ELF-1 (cell line): ENCODE results near the gene NGEF.
"Not testable (repeated sequence)": the region's sequence is repeated elsewhere in the genome, so short reads cannot be mapped to it uniquely, and the experiment has no call there.

Experiments
- DNase-seq: peaks from one replicate; pipeline ENCODE4 v3.0.0-alpha.2; 2016; ENCODE audit warnings: low read depth, low spot score

Gene NGEF

DNA sequence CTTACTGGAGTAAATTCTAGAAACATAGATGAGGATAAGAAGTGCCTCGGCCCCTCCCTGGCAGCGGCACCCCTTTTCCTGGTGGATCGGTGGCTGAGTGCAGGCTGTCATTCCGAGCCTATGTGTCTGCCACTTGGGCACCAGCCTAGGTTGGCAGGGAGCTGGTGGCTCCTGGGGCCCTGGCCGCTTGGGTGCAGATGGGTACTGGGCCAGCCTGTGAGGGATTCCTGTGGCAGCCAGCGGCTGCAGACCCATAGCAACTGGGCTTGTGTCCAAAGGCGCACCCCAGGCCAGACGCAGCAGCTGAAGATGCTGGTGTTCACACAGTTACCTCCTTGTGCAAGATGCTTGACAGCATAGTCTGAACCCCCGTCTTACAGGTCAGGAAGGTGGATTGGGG is 140.2 kb downstream of the NGEF start:
- DNase-seq, result no peak

DNA sequence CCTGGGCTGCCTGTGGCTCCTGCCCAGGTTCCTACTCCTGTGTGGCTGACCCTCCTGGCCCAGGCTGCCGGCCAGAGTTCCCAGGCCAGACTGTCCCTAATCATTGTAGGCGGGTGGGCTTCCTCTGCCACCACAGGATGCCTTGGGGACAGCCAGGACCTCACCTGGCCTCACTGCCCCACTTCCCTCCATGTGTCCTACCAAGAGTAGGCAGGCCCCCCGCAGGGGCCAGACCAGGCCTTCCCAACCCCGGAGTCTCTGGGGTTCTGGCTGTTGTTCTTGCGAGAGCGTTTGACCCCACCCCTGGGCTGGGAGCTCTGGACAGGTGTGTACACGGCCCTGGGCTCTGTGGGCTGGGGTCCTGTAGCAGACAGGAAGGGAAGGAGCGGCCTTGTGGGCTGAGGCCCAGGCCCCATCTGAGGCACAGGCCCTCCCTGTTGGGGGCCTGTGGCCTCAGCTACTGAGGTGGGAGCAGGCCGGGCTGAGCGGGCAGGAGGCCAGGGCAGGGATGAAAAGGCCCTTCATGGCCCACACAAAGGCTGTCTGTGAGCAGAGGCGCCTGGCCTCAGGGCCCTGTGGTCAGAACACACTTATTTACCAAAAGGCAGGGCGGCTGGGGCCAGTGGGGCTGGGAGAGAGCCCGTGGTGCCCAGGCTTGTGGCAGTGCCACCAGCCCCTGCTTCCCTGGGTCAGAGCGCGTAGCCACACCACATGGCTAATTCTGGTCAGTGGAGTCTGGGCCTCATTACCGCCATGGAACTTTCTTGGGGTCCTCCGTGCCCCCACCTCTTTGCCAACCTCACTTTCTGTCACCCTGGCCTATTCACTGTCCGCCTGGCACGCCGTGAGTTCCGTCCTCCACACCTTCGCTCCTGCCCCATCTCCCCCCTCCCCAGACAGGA is 141.0 kb downstream of the NGEF start:
- no peak for DNase-seq

DNA sequence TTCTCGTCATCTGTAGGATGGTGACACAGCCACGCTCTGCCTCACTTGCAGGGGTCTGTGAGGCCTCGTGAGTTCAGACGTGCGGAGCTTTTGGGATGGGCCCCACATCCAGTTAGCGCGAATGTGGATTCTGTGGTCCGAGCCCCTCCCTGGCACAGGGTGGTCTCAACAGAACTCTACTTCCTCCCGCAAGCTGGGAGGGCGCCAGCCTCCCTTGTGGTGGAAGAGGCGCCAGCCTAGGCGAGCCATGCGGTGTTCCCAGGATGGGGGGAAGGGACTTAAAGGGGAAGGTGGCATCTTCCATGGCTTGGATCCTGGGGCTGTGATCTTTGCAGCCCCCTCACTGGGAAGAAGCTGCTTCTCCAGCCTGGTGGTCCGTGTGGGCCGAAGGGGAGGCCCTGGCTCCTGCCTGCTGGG is 141.6 kb downstream of the NGEF start:
- no peak for DNase-seq

DNA sequence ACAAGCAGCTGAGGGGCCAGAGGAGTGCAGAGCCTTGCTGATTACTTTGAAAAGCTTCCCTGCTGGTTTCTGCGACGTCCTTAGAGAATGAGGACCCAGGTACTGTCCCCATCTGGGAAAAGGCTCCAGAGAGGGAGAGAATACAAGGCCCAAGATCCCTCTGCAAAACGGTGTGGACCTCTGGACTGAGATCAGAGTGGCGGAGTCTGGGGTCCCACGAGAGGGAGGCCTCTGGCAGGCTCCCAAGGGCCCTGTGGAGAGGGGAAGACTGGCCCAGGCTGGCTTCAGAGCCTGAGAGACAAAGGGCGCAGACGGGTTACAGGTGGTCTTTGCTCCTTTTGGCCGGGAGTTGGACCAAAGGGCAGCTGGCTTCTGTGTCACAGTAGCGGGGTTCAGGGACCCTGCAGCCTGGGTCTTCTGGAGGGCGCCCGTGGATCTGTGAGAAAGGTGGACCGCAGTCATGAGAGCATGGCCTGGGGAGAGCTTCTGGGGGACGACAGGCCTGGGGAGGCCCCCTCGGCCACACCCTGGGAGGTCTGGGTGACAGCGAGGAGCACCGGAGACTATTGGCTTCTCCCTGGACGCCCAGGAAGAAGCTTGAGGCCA is 142.2 kb downstream of the NGEF start:
- DNase-seq, result no peak

DNA sequence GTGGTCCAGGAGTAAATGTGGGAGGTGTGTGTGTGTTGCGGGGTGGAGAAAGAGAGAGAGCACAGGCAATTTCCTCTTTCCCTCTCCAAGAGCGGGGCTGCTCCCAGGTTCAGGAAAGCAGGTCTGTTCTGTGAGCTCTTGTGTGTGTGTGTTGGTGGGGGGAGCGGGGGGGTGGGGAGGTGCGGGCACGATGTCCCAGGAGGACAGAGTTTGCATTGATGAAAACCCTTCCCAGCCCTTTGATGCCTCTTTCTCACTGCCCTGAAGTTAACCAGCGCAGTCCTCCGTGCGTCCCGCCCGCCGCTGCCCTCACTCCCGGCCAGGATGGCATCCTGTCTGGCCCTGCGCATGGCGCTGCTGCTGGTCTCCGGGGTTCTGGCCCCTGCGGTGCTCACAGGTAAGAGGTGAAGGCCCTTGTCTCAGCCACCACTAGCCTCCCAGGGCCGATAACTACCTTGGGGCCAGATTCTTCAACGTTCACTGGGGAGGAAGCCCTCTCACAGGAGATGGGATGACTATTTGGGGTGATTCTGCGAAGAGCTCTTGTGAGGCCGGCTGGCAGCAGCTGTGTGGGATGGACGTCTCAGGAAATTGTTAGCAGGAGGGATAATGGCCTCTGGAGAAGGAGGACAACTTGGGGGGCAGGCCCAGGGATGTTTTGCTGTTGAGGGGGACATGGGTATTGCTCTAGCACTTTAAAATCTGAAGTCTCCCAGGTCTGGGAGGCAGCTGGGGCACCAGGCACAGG is 142.9 kb downstream of the NGEF start, which contains the start of gene SNORC:
Gene SNORC (plus strand): TSS at position 247 of the 748 bp plus-strand sequence. CDS start 78 bp downstream, at position 325.
- no peak for DNase-seq

DNA sequence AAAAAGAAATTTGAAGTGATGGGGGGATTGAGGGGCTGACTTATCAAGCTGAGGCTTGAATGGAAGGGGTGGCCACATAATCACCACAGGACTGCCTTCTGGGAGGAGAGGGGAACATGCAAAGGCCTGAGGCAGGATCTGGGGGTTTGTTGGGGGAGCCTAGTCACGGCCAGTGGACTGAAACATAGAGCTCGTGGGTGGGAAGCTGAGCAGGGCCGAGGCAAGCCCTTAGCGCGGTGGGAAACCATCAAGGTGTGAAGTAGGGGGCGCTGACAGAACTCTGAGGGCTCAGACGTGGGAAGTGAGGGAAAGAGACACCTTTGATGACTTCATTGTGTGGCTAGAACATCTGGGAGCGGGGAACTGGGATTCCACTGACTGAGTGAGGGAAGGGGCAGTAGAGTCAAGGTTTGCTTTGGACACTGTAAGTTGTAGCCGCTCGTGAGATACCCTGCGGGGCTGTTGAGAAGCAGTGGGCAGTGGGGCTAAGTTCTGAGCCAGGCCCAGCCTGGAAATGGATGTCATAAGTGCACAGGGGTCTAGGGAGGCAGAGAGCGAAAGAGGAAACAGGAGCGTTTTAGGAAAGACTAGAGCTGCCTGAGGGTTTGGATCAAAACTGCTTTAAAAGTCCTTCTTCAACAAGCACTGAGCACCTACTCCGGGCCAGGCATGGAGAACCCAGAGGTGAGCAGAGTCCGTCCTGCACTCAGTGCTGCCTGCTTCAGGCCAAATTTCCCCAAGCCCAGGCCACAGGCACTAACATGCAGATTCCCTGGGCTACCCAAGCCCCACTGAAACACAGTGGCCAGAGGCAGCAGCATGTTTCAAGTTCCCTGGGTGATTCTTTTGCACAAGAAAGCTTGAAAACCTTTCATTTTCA is 143.7 kb downstream of the NGEF start:
- no peak for DNase-seq

DNA sequence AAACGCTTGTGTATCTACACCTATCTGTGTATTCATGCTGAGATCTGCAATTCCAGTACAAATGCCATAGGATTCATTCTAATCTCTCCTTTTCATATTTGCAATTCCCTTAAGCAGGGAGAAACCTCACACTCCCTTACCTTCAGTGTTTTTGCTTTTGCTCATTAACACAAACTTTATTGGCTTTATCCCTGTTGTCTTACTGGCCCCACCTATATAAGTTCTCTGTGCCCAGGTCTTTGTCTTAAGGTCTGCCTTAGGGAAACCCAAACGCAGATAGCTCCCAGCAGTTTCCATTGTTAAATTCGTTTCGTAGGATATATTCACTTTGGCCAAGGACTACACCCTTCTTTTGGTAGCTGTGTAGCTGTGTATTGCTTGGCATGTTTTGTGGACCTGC is 147.0 kb downstream of the NGEF start:
- DNase-seq, result no peak

DNA sequence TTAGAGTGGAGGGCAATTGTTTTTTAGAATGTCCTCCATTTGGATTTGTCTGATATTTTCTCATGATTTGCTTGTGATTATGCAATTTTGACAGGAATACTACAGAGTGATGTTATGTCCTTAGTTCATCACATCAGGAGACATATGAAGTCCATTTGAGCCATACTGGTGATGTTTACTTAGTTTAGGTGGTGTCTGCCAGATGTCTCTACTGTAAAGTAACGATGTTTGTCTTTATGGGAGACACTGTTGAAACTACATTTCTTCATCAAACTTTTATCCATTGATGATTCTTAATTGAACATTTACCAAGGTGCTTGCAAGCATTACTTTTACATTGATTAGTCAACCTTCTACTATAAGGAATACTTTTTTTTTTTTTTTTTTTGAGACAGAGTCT is 147.9 kb downstream of the NGEF start:
- no peak for DNase-seq

DNA sequence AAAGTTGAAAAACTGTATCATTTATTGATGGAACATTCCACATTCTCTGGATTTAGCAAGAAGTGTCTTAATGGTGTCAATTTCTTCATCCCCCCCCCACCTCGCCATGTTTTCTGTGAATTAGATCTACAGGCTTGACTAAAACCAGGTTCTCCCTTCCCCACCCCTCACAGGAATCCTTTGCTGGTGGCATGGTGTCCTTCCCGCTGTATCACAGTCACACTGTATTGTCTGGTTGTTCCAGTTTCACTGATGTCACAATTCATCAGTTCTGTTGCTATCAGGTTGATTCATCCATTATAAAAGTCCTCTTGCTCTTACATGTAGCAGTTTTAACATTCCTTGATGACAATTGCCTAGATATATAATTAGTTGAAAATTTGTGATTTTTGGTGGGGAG is 149.1 kb downstream of the NGEF start:
- no peak for DNase-seq

DNA sequence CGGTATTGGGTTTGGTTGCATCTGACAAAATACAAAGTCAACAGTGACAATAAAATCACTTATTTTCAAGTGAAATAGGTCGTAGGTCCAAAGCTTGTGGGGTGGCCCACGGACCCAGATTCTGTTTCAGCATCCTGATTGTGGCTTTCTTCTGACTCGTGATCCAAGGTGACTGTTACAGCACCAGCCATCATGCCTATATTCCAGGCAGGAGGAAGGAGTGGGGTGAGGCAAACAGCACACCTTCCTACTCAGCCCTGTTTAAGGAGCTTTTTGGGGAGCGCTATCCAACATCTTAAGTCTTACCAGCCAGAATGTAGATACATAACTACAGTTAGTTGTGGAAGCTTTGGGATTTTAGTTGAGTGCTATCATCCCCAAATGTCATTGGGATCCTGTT is 151.7 kb downstream of the NGEF start:
- DNase-seq, result no peak

DNA sequence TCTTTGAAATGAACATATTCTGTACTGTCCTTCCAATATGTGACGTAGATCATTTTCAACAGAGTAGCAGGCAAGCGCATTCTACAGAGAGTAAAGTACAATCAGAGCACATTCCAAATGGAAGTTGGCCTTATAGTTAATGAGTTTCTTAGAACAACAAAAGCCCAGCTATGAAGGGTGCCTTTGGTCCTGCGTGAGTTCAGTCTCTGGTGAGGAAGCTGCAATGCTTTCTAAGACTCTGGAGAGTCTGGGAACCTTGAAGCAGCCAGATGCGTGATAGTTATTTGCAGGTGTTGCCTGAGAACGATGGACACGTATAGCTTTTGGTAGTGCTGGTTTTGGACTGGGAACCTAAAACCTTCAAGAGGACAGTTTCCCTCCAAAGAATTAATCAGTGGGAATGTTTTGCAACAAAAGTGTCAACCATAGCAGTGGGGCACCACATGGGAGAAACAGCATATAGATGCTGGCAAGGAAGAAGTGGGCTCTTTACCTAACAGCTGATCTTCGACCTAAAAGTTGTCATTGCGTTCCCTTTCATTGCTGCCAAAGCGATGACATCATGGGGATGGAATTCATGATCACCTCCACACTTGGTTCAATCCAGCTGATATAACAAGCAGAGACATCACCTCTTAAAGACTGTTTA is 152.3 kb downstream of the NGEF start:
- no peak for DNase-seq

DNA sequence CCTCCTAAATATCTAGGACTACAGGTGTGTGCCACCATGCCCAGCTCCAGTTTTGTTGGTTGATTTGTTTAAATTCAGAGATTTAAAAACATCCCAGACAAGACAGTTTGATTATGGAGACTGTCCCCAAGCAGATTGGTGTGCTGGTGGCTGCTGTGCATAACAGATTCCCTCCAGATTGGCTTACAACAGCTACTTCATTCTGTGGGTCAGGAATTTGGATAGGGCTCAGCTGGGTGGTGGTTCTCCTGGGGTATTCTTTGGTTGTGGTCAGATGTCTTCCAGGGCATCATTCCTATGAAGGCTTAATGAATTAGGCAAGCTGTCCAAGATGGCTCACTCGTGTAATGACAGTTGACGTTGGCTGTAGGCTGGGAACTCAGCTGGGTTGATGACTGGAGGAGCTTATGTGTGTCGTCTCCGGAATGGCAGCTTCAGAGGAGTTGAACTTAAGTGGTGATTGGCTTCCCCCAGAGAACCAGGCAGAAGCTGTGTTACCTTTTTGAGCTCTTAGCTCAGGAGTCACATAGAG is 153.6 kb downstream of the NGEF start:
- no peak for DNase-seq

DNA sequence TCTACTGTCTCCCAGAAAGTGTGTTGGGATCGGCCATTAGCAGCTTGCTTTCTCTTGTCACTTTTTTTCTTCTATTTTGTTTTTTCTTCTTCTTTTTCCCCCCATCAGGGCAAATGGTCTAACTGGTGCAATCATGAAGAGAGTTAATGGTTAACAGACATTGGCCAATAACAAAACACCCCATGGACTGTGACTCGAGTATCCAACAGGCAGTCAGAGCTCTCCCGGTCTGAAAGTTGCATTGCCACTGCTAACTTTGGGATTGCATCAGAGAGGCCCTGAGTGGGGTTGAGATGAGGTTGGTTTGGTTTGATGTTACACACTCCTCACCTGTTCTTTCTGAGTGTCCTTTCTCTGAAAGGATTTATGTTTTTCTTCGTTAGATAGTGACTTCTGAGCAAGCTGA is 155.9 kb downstream of the NGEF start:
- no peak for DNase-seq

DNA sequence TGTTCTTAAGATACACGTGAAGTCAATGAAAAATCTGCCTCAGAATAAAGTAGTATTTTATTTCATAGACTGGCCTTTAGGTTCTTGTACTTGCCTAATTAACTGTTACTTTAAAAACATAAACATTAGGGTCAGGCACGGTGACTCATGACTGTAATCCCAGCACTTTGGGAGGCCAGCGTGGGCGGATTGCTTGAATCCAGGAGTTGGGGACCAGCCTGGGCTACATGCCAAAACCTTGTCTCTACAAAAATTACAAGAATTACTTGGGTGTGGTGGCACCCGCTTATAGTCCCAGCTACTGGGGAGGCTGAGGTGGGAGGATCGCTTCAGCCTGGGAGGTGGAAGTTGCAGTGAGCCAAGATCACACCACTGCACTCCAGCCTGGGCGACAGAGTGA is 159.0 kb downstream of the NGEF start:
- DNase-seq, result no peak

DNA sequence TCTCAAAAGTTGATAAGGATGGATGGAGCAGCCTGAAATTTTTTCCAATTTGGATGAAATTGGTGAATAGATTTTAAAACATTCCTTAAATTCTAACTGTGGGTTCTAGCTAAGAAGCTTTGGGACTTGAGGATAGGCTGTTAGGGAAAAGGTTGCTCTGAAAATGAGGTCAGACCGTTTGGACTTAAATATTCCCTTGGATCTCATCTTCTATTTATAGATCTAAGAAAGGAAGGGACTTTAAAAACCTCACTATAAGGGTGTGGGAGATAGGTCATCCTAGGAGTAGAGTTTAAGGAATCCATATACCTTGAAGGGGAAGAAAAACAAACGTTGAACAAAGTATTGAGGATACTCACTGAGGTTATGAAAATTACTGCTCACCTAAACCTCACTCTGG is 160.4 kb downstream of the NGEF start:
- no peak for DNase-seq

DNA sequence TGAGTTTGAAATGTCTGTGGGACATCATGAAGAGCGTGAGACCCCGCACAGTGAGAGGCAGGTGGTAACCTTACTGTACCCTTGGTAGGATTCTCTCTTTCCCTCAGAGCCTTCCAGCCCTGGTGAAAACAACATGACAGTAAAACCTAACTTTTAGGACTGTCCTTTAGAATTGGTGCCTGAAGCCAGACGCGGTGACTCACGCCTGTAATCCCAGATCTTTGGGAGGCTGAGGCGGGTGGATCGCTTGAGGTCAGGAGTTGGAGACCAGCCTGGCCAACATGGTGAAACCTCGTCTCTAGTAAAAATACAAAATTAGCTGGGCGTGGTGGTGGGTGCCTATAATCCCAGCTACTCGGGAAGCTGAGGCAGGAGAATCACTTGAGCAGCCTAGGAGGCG is 161.0 kb downstream of the NGEF start:
- not testable (repeated sequence) for DNase-seq

DNA sequence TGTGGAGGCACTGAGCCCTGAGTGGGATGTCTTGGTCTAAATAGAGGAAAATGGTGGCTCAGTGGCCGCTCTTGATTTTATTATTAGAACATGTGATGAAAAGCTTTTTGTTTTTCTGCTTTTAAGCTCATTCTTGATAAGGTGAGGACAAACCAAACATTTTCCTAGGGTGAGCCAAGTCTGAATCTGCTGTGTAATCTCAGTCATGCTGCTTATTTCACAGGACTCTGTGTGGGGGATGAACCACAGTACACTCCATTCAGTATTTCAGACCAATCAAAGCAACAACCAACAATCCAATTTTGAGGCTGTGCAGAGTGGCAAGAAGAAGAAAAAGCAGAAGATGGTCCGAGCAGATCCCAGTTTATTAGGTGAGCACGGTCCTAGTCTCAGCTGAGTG is 163.0 kb downstream of the NGEF start:
- no peak for DNase-seq

DNA sequence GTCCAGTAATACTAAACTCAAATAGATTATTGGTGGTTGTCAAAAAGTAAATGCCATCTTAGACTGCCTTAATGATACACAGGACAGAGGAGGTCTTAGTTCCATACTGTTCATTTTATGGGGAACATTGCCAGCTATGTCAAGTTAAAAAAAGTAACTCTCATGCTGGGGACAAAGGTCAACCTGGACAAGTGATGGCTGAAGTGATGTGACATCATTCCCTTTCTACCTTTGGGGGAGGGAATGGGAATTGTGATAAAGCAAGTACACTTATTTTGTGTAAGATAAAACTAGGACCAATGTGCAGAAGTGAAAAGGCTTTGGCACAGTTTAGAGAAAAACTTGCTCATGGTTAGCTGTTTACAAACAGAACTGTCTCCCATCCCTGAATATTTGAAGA is 167.0 kb downstream of the NGEF start:
- no peak for DNase-seq

DNA sequence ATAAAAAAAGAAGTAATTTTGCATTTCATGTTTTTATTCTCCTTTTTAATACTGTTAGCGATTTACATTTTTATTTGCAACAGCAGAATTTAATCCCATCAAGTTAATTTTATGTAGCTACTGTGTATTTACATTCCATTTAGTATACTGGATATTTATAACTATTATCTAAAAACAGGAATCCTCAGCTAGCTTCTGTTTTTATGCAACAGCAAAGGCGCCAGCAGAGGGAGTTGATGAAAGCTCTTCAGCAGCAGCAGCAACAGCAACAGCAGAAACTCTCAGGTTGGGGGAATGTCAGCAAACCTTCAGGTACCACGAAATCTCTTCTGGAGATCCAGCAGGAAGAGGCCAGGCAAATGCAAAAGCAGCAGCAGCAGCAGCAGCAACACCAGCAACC is 169.2 kb downstream of the NGEF start:
- no peak for DNase-seq

DNA sequence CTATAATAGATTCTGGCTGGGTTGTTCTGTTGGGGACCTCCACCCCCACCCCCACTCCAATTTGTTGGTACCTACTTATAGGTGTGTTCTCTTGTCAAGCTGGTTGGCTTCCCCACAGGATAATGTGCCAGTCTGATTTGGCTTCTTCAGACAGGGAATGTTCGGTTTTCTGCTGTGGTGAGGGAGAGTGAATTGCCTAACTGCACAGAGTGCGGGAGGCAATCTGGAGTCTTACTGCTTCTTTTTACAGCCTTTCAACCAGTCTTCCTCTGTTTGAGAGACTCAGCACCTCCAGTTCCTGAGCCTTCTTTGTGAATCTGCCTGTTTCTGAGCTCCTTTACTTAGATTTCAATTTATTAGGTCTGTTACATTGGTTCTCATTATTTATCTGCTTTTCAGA is 170.4 kb downstream of the NGEF start:
- no peak for DNase-seq
